ENCODE measurements around the gene THBS2.

DNA sequence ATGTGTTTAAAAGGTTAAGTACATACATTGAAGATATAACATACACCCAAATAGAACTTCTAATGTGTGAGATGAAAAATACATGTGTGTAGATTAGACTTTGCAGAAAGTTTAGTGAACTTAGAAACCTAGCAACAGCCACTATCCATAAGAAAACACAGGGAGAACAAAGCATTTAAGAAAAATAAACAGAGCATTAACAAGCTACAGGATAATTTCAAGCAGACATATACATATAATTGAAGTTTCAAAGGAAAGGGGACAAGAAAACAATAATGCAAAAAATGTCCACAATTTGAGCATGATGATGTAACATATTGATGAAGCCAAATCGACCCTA, 18.2 kb upstream of the THBS2 start:
- TF ChIP-seq, protein P1, sequence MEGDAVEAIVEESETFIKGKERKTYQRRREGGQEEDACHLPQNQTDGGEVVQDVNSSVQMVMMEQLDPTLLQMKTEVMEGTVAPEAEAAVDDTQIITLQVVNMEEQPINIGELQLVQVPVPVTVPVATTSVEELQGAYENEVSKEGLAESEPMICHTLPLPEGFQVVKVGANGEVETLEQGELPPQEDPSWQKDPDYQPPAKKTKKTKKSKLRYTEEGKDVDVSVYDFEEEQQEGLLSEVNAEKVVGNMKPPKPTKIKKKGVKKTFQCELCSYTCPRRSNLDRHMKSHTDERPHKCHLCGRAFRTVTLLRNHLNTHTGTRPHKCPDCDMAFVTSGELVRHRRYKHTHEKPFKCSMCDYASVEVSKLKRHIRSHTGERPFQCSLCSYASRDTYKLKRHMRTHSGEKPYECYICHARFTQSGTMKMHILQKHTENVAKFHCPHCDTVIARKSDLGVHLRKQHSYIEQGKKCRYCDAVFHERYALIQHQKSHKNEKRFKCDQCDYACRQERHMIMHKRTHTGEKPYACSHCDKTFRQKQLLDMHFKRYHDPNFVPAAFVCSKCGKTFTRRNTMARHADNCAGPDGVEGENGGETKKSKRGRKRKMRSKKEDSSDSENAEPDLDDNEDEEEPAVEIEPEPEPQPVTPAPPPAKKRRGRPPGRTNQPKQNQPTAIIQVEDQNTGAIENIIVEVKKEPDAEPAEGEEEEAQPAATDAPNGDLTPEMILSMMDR (IDR thresholded peaks at IDR 0.05), result no peak
- TF ChIP-seq POLR2A (IDR thresholded peaks at IDR 0.05), result no peak
